Renal cortex interstitium (tissue), 15 donors: ENCODE data around the gene MAT2B. TPM values are rescaled to one million over a fixed set of nuclear protein-coding genes. Genes with fewer than 3 reads are reported as not detected.

Source experiments
- DNase-seq, 11 donors: peaks; one replicate each; pipeline ENCODE4 v3.0.0-alpha.2; 2013; ENCODE audit warnings: low read depth in 9 of 11, low spot score in 4 of 11; ENCODE audit errors: extremely low read depth in 1 of 11
- long read RNA-seq, 16 experiments: transcript quantifications; one replicate each; lab custom pipeline, GENCODE V29; 2026
- polyA plus RNA-seq, 3 donors: library from polyadenylated mRNA; unstranded; fragments of 120-200 nt; gene quantifications; one replicate each; pipeline ENCODE4 v1.2.1, GENCODE V29; 2013; ENCODE audit not compliant: insufficient read length in 3 of 3

Gene MAT2B
- polyA plus RNA-seq = 100 to 1,000 TPM; 102 to 118 (median 104) TPM
- long read RNA-seq, donor 1, transcript MAT2B-201 (7 exons, 2,226 nt) = minor isoform, 9 of 31 reads
- long read RNA-seq, donor 1, transcript MAT2B-202 (7 exons, 2,103 nt) = major isoform, 22 of 31 reads
- long read RNA-seq, donor 1, partial matches to known transcripts = 0 of 31 reads
- long read RNA-seq, donor 1, other reads (novel, unspliced or antisense) = 0 of 31 reads
- long read RNA-seq, donor 2, transcript MAT2B-202 (7 exons, 2,103 nt) = major isoform, 28 of 37 reads
- long read RNA-seq, donor 2, transcript MAT2B-201 (7 exons, 2,226 nt) = minor isoform, 7 of 37 reads
- long read RNA-seq, donor 2, partial matches to known transcripts = 0 of 37 reads
- long read RNA-seq, donor 2, other reads (novel, unspliced or antisense) = 0 of 37 reads
- long read RNA-seq, donor 3, transcript MAT2B-201 (7 exons, 2,226 nt) = minor isoform, 11 of 47 reads
- long read RNA-seq, donor 3, transcript MAT2B-202 (7 exons, 2,103 nt) = major isoform, 30 of 47 reads
- long read RNA-seq, donor 3, partial matches to known transcripts = 6 of 47 reads
- long read RNA-seq, donor 3, other reads (novel, unspliced or antisense) = 0 of 47 reads
- long read RNA-seq, donor 4, transcript MAT2B-201 (7 exons, 2,226 nt) = minor isoform, 9 of 49 reads
- long read RNA-seq, donor 4, transcript MAT2B-202 (7 exons, 2,103 nt) = major isoform, 34 of 49 reads
- long read RNA-seq, donor 4, partial matches to known transcripts = 6 of 49 reads
- long read RNA-seq, donor 4, other reads (novel, unspliced or antisense) = 0 of 49 reads
- long read RNA-seq, donor 5 = 0 reads
- long read RNA-seq, donor 6, transcript MAT2B-202 (7 exons, 2,103 nt) = major isoform, 26 of 36 reads
- long read RNA-seq, donor 6, partial matches to known transcripts = 5 of 36 reads
- long read RNA-seq, donor 6, other reads (novel, unspliced or antisense) = 0 of 36 reads
- long read RNA-seq, donor 7, transcript MAT2B-202 (7 exons, 2,103 nt) = major isoform, 22 of 159 reads
- long read RNA-seq, donor 7, transcript MAT2B-201 (7 exons, 2,226 nt) = minor isoform, 6 of 159 reads
- long read RNA-seq, donor 7, partial matches to known transcripts = 130 of 159 reads
- long read RNA-seq, donor 7, other reads (novel, unspliced or antisense) = 0 of 159 reads
- long read RNA-seq, donor 8 = 0 reads
- long read RNA-seq, donor 9, transcript MAT2B-202 (7 exons, 2,103 nt) = major isoform, 16 of 32 reads
- long read RNA-seq, donor 9, transcript MAT2B-201 (7 exons, 2,226 nt) = minor isoform, 7 of 32 reads
- long read RNA-seq, donor 9, partial matches to known transcripts = 5 of 32 reads
- long read RNA-seq, donor 9, other reads (novel, unspliced or antisense) = 0 of 32 reads
- long read RNA-seq, donor 10, transcript MAT2B-201 (7 exons, 2,226 nt) = minor isoform, 9 of 61 reads
- long read RNA-seq, donor 10, transcript MAT2B-202 (7 exons, 2,103 nt) = major isoform, 36 of 61 reads
- long read RNA-seq, donor 10, partial matches to known transcripts = 15 of 61 reads
- long read RNA-seq, donor 10, other reads (novel, unspliced or antisense) = 0 of 61 reads
- long read RNA-seq, donor 11, transcript MAT2B-202 (7 exons, 2,103 nt) = major isoform, 34 of 45 reads
- long read RNA-seq, donor 11, partial matches to known transcripts = 5 of 45 reads
- long read RNA-seq, donor 11, other reads (novel, unspliced or antisense) = 0 of 45 reads
- long read RNA-seq, donor 12, transcript MAT2B-202 (7 exons, 2,103 nt) = major isoform, 10 of 15 reads
- long read RNA-seq, donor 12, partial matches to known transcripts = 0 of 15 reads
- long read RNA-seq, donor 12, other reads (novel, unspliced or antisense) = 0 of 15 reads
- long read RNA-seq, donor 13 = 0 reads
- long read RNA-seq, donor 14, transcript MAT2B-202 (7 exons, 2,103 nt) = major isoform, 27 of 41 reads
- long read RNA-seq, donor 14, transcript MAT2B-201 (7 exons, 2,226 nt) = minor isoform, 5 of 41 reads
- long read RNA-seq, donor 14, partial matches to known transcripts = 8 of 41 reads
- long read RNA-seq, donor 14, other reads (novel, unspliced or antisense) = 0 of 41 reads
- long read RNA-seq, donor 15, transcript MAT2B-202 (7 exons, 2,103 nt) = major isoform, 12 of 17 reads
- long read RNA-seq, donor 15, partial matches to known transcripts = 0 of 17 reads
- long read RNA-seq, donor 15, other reads (novel, unspliced or antisense) = 0 of 17 reads
- long read RNA-seq, donor 16, transcript MAT2B-202 (7 exons, 2,103 nt) = major isoform, 93 of 313 reads
- long read RNA-seq, donor 16, transcript MAT2B-201 (7 exons, 2,226 nt) = minor isoform, 16 of 313 reads
- long read RNA-seq, donor 16, partial matches to known transcripts = 199 of 313 reads
- long read RNA-seq, donor 16, other reads (novel, unspliced or antisense) = 0 of 313 reads

DNA sequence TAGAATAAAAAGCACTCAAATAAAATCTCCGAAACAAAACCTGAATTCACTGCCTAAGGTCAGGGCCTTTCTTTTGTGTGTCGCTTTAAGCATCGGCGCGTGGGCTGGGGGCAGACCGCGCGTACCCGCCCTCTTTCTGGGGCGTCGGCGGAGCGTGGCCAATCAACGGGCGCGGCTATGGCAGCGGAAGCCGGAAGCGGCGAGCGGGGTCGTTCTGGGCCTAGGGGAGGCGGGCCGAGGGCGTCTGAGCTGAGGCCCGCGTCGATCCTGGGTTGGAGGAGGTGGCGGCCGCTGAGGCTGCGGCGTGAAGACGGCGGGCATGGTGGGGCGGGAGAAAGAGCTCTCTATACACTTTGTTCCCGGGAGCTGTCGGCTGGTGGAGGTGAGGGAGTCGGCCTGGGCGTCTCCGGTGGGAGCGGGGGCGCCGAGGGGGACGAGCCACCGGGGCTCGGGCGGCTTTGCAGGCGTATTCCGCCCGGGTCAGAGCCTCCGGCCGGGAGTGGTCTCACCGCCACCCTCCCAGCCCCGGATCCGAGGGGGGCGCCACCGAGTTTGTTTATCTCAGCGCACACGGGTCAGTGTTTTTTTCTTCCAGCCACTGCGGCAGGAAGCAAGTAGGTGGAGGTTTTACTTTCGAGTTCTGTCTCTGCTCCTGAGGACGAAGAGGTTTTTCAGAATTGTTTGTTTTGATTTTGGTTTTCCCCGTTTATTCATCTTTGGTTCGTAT lies at the start of gene MAT2B:
Gene MAT2B, plus strand, starts transcription at position 252 of the 727 bp plus-strand sequence. Its CDS starts 68 bp downstream, at position 320.
- DNase-seq = peak; percentile 84 to 95 (median 93)

DNA sequence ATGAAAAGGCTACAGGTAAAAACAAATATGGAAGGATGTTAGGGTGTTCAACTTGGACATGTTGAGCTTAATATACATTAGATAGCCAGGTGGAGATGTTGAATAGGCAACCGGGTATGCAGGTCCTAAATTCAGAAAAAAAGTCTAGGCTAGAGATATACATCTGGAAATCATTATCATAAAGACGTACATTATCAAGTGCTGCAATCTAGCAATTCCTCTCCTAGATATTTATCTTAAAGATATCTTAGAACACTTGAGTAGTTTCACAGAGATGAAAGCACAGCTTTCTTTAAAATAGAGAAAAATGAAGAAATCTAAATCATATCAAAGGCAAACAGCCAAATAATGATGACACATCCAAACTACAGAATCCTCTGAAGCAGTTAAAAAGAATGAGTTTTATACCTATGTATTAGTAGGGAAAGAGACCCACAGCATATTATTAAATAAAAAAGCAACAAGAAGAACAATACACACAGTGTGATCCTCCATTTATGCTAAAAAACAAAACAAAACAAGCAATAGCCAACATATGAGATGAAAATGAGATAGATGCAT lies 49.3 kb upstream of the MAT2B start:
- no peak for DNase-seq

DNA sequence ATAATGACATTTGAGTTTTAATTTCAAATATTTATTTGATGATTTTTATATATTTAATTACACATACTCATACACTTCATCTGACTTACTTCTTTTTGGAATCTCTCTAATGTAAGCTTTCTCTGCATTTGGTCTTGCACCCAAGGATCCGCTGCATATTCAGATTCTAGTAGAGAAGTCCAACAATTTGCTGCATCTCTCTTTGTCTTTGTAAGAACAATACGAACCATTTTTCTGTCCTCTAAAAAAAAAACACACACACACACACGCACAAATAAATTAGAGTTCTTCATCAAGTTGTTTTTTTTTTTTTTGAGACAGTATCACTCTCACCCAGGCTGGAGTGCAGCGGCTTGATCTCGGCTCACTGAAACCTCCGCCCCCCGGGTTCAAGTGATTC lies 48.6 kb upstream of the MAT2B start:
- no peak for DNase-seq

DNA sequence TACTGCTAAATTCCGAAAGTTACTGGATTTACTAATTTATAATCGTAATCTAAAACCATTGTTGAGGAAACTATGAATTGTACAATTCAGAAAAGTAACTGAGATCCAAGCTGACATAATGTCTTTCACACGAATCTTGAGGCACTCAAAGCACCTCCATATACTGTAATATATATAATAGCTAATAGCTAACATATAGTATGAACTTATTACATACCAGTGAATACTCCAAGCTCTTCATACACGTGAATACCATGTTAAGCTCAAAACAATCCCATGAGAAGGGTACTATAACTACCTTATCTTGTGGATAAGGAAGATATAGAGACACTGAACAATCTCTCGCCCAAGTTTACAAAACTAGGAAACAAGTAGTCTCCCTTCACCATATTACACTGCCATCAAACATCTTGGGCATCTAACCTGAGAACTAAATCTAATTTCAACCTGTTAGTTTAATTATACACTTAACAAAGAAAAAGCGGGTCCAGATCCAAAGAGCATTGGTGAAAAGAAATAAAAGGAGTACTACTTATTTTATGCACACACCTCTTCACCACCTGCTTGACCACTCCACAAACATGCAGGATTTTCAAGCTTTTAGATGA lies 46.5 kb upstream of the MAT2B start:
- no peak for DNase-seq

DNA sequence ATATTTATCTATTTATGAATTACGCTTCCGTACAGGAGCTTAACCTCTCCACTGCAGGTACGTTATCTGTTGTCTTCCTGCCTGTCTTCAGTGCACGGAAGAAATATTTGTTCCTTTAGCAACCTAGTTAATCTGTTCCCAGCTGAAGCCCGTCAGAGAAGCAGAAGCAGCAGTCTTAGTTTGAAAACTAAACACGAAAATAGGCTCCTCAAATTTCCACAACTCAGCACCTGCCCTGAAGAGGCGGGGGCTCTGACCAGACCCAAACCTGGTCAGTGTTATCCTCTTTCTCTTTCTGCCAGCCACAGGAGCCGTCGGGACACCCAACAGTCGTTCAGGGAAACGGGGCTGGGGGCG lies 46.0 kb upstream of the MAT2B start:
- peak in 1 of 11 donors; percentile 40 for DNase-seq

DNA sequence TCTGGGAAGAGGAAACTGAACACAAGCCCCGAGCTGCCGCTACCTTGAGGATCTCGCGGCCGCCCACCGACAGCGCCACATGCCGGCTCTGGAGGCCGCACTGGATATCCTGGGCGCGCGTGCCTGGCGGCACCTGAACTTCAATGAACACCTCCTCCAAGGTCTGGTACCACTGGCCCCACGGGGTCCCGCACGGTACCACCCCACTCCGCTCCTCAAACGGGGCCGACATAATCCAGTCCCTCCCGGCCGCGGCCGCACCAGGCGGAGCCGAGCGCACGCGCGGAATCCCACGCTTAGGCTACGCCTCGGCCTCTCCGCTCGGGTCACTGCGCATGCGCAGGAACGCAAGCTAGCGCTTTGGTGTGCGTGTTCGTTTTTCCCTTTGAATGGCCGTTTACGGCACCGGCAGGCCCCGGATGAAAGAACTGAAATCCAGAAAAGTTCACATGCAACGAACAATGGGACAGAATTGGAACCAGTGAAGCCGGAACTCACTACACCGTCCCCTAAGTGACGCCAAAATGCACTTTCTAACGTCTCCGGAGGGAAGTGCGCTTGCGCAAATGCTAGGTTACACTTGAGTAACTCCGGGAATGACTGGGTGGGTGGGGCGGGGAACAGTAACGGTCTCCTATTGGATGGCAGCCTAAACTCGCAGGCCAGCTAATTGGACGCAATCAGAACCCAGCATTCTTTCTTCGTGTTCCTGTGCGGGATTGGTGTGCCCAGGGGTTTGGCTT lies 45.4 kb upstream of the MAT2B start, which contains the start of gene NUDCD2:
Gene NUDCD2, minus strand, starts transcription at position 284 of the 743 bp plus-strand sequence. Its CDS starts 52 bp downstream, at position 232.
- peak; percentile 94 to 99 (median 97) for DNase-seq

DNA sequence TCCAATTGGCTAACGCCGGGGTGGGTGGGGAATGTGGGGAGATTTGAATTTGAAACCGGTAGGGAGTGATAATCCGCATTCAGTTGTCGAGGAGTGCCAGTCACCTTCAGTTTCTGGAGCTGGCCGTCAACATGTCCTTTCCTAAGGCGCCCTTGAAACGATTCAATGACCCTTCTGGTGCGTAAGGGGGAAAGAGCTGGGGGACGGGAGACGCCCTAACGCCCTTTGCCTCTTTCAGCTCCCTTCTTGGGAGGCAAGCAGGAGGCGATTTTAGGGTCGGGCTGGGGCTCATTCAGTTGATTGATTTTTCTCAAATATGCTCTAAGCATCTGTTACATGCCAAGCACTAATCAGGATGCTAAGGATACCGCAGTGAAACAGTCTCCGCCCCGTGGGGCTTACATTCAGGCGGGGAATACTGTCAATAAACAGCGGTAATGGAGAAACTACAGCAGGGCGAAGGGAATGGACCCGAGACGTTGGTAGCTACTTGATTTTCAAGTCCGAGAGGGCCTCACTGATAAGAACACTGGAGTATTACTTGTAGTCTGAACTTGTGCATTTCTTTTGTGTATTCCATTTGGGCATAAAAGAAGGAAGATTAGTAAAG lies 44.8 kb upstream of the MAT2B start, which contains the start of gene HMMR:
Gene HMMR, plus strand, starts transcription at position 71 of the 610 bp plus-strand sequence. Its CDS starts 61 bp downstream, at position 132.
- DNase-seq = peak in 2 of 11 donors; percentile 24 to 29

DNA sequence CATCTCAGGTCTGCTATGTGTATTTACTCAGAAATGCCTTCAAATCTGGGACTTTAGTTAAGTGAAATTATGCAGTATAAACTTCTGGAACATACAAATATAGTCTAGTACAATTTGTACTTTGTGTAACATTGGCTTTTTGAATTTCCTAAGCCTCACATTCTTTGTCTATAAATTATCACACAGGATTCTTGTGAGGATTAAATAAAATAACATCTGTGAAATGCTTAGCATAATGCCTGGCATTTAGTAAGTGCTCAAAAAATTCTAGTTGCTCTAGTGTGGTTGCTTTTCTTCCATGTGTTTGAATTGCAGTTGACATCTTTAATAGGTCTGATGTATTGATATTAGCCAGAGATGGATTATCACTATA lies 42.4 kb upstream of the MAT2B start:
- DNase-seq = no peak

DNA sequence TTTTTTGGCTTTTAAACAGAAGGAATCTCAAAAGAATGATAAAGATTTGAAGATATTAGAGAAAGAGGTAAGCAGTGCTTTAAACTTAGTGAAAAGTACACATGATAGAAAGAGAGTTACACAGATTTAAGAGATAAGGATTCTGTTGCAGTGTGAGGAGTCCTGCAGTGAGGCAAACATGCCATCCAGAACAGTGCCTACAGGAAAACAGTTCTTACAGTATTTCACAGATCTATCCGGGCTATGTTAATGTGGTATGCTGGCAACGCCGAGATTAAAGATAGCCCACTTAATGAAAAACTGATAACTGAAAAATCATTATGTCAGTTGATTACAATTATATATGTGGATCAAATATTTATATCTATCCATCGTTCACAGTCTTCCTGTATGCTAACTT lies 37.7 kb upstream of the MAT2B start:
- DNase-seq = no peak

DNA sequence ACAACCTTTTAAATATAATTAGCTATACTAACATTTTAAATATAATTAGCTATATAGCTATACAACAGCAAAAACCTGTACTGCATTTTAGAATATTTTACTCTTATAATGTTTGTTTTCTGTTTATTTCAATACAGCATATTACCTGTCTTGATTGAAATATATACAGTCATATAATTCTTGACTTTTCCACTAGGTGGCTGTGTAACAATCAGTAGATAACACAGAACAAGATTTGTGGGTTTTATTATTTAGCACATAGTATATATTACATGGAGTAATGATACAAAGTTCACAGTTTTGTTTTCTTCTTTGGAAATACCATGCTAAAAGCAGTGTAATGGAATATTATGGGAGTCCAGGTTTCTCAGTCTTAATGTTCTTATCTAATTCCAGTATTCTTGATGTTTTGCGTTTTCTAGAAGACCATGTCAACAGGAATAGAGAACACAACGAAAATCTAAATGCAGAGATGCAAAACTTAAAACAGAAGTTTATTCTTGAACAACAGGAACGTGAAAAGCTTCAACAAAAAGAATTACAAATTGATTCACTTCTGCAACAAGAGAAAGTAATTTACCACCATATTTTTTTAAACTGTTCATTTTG lies 31.7 kb upstream of the MAT2B start:
- DNase-seq = no peak

DNA sequence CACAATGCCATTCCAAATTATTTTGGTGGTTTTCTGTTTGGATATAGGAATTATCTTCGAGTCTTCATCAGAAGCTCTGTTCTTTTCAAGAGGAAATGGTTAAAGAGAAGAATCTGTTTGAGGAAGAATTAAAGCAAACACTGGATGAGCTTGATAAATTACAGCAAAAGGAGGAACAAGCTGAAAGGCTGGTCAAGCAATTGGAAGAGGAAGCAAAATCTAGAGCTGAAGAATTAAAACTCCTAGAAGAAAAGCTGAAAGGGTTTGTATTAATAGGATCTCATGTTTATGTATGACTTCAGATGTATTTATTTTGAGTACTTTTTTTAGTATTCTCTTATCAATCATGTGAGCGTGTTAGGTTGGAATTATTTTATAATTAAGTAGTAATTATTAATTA lies 30.0 kb upstream of the MAT2B start:
- no peak for DNase-seq

DNA sequence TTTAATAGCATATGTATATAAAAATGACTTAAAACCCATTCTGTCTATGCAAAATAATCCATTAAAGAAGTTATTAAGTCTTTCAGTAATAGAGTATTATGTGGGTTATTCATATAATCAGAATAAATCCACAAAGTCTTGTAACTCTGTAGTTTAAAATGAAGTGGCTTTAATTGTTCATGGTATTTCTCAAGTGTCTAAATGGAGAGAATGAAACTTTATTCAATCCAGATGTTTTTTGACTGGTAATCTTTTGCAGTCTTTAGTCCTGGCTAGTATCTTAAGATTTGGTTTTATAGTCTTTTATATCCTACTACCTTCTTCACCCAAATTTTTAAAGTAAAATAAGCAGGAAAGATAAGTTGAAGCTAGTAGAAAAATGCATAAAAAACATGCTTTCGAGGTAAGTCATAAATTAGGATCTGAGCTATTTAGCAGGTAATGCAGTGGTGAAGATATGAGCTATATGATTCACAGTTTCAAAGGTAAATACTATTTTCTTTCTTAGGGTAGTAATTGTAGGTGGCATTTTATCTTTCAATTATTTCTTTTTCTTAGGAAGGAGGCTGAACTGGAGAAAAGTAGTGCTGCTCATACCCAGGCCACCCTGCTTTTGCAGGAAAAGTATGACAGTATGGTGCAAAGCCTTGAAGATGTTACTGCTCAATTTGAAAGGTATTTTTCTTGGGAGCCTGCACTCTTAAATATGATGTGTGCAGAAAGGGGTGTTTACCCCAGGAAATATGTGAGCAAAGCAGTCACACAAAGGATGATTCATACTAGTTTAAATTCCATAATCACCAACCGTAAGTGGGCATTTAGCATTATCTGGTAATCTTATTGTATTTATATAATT lies 27.1 kb upstream of the MAT2B start:
- no peak for DNase-seq

DNA sequence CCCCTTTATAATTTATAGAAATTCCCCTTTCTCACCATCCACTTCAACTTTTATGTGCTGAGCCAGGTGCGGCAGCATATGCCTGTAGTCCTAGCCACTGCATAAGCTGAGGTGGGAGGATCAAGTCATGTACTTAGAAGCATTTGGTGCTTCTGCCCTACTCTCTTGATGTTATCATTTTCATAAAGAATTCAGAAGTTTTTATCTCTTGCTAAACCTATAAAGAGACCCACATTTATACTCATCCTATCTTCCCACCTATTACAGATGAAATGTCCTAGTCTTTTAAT lies 26.5 kb upstream of the MAT2B start:
- no peak for DNase-seq
